Right atrium auricular region (tissue), 2 donors: ENCODE data around the gene C11orf16. TPM values are rescaled to one million over a fixed set of nuclear protein-coding genes. Genes with fewer than 3 reads are reported as not detected.

Experiments used
- DNase-seq: peaks from one replicate; pipeline ENCODE4 v3.0.0-alpha.2; 2019; ENCODE audit warnings: low spot score
- H3K27ac ChIP-seq, 2 donors: fragments of 200-600 bp; sonication (generic); 1 replicate in 1 of 2; 2 replicates in 1 of 2; pipeline ENCODE4 v1.5.1; 2016 to 2019
- H3K27me3 ChIP-seq, 2 donors: fragments of 200-600 bp; sonication (generic); one replicate each; pipeline versions ENCODE4 v1.5.1 to v1.6.0; 2017 to 2019
- H3K36me3 ChIP-seq: fragments of 200-600 bp; sonication (generic); one replicate; pipeline ENCODE4 v1.5.1; 2016
- H3K4me1 ChIP-seq, 2 donors: fragments of 200-600 bp; sonication (generic); one replicate each; pipeline versions ENCODE4 v1.5.1 to v1.6.0; 2017 to 2019
- H3K4me3 ChIP-seq, 2 donors: fragments of 200-600 bp; sonication (generic); 1 replicate in 1 of 2; 2 replicates in 1 of 2; pipeline ENCODE4 v1.5.1; 2017 to 2019; ENCODE audit warnings: mild to moderate bottlenecking in 1 of 2, moderate library complexity in 1 of 2
- H3K9me3 ChIP-seq, 2 donors: fragments of 200-600 bp; sonication (generic); one replicate each; pipeline ENCODE4 v1.5.1; 2019
- total RNA-seq, 2 donors: library from RNA; depleted of rRNA; stranded (reverse); fragments of >200 nt; gene quantifications; one replicate each; pipeline ENCODE4 v1.1.0, GENCODE V29; 2016
- TF ChIP-seq, protein P1 (sequence below), 2 donors: fragments of 200-600 bp; sonication (generic); IDR thresholded peaks; one replicate each; pipeline ENCODE4 v1.5.1; 2019; ENCODE audit warnings: antibody characterized with exemption in 2 of 2

Gene C11orf16
- total RNA-seq, 2 donors from 2014 or later, result not detected

DNA sequence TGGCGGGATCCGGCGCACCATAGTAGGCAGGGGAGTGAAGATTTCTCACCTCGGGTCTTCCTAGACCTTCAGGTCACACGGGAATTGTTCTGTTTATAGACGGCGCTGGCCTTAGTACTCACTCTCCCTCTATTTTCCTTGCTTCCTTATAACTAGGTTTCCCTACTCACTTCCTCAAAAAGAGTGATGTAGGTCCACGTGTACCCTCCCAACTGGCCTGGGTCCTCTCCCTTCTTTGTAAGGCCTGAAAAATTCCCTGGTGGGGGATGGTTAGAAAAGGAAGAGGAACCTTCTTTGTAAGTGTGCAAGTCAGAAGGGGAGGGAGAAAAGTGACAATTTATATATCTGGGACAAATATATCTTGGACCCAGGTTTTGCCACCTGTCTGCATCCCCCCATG lies 34.4 kb upstream of the C11orf16 start:
- Histone ChIP-seq H3K4me3 (no peak overlapping the region), H3K27me3 (no peaks in the 10 kb centered on the region), H3K27ac (no peak overlapping the region), H3K9me3 (no peaks in the 10 kb centered on the region), H3K4me1 (peaks cover 0 to 20% of the 10 kb centered on the region in 2 donors), H3K36me3 (no peaks in the 10 kb centered on the region)
- no peak for DNase-seq
- TF ChIP-seq, protein P1, sequence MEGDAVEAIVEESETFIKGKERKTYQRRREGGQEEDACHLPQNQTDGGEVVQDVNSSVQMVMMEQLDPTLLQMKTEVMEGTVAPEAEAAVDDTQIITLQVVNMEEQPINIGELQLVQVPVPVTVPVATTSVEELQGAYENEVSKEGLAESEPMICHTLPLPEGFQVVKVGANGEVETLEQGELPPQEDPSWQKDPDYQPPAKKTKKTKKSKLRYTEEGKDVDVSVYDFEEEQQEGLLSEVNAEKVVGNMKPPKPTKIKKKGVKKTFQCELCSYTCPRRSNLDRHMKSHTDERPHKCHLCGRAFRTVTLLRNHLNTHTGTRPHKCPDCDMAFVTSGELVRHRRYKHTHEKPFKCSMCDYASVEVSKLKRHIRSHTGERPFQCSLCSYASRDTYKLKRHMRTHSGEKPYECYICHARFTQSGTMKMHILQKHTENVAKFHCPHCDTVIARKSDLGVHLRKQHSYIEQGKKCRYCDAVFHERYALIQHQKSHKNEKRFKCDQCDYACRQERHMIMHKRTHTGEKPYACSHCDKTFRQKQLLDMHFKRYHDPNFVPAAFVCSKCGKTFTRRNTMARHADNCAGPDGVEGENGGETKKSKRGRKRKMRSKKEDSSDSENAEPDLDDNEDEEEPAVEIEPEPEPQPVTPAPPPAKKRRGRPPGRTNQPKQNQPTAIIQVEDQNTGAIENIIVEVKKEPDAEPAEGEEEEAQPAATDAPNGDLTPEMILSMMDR (IDR thresholded peaks at IDR 0.05), result no peak

DNA sequence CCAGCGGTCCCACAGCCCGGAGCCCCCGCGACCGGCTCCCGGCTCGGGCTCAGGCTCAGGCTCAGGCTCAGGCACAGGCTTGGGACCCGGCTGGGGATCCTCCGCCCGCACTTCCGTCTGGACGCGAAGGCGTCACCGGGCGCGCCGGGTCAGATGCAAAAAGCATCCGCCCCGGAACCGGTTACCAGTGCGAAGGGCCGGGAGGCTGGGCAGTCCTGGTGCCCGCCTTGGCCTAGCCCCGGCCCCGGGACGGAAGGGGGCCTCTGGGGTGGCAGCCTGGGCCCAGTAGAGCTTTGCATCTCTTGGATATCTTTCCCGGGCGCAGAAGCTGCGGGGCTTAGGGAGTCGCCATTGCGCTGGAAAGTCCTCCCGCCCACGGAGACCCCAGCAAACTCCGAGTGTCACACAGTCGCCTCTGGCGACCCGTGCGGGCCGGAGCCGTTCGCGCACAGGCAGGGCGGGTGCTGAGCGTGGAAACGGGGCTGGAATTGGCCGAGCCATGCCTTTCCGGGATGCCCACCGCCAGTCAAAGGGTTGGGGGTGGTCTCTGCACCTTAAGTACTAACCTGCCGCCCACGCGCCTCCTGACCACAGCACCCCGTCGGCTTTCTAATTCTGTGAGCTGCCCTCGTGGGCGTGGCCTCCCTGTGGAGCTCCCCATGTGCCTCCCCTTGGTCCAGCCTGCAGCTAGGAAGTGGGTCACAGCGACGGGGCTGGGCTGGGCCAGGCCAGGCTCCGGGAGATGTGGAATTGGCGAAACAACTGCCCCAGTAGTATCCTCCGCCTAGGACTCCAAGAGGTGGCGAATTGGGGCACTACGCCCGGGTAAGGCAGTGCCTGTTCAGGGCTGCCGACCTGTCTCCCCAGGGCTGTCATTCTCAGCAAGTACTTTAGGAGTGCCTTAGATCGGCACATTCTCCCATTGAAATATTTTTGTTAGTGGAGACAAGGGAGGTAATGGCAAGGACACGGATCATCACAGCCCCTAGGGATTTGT lies 31.9 kb upstream of the C11orf16 start, which contains the start of gene TMEM9B:
TSS of gene TMEM9B (minus strand) at position 119 of the 997 bp plus-strand sequence. CDS start 129 bp downstream, outside the sequence.
- Histone ChIP-seq H3K9me3 (no peaks in the 10 kb centered on the region), H3K4me1 (peaks cover 0 to 27% of the 10 kb centered on the region in 2 donors), H3K36me3 (no peaks in the 10 kb centered on the region), H3K27me3 (no peaks in the 10 kb centered on the region), H3K27ac (peak within 1 kb of the TSS; percentile 91 to 92), H3K4me3 (peak within 1 kb of the TSS; percentile 87 to 88)
- peak; percentile 92 for DNase-seq
- TF ChIP-seq, protein P1 (IDR thresholded peaks at IDR 0.05), result no peak

DNA sequence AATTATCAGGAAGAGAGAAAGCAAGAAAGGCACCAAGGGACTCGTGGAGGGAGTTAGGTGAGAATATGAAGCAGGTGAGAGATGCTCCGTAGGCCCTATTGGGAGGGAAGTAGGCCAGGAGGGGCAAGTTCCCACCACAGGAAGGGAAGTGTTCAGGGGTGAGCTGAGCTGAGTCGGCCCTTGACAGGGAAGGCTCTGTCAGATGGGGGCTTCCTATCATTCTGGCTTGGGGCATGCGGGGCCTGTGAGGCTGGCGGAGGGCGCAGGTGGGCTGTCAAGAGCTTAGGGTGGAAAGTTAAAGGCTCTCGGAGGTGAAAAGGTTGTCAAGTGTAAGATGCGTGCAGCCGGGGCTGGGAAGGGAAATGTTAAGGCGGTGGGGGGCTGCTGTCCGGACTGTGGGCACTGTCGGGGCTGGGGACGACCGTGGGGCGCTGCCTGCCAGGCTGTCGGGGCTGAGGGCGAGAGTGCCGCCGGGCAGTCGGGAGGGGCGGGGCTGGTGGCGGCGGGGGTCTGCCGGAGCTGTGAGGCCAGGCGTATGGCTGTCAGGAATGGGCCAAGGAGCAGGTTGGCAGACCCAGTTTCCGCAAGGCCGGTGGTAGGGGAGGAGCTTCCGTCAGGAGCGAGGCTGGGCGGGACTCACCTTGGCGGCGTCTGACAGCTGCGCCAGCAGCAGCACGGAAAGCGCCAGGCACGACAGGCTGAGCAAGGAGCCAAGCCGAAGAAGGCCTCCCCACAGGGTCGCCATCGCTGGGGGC lies 31.0 kb upstream of the C11orf16 start:
- Histone ChIP-seq H3K27ac (peak overlapping the region; percentile 91 to 92), H3K27me3 (no peaks in the 10 kb centered on the region), H3K4me1 (peaks cover 0 to 33% of the 10 kb centered on the region in 2 donors), H3K4me3 (peak overlapping the region; percentile 87 to 88), H3K9me3 (no peaks in the 10 kb centered on the region), H3K36me3 (no peaks in the 10 kb centered on the region)
- peak; percentile 77 for DNase-seq
- TF ChIP-seq, protein P1 (IDR thresholded peaks at IDR 0.05), result no peak

DNA sequence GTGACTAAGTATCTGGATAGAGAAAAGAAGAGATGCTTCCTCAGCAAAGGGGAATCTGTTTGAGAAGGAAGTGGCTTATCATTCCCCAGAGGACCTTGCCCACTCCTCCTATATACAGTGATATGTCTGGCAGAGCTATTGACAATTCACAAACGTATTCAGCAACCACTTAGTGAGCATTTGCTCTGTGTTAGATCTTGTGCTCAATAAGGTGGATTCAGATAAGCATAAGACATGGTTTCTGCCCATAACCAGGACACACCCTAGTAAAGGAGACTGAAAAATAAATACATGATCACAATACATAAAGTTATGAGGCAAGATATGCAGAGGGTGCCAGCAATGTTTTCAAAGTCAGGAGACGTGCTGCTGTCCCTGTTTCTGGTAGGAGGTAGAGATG lies 30.1 kb upstream of the C11orf16 start:
- Histone ChIP-seq H3K9me3 (no peaks in the 10 kb centered on the region), H3K36me3 (no peaks in the 10 kb centered on the region), H3K27me3 (no peaks in the 10 kb centered on the region), H3K4me1 (peaks cover 0 to 33% of the 10 kb centered on the region in 2 donors), H3K27ac (peak overlapping the region in 1 of 2 donors; percentile 92), H3K4me3 (no peak overlapping the region)
- no peak for DNase-seq
- TF ChIP-seq, protein P1 (IDR thresholded peaks at IDR 0.05), result no peak

DNA sequence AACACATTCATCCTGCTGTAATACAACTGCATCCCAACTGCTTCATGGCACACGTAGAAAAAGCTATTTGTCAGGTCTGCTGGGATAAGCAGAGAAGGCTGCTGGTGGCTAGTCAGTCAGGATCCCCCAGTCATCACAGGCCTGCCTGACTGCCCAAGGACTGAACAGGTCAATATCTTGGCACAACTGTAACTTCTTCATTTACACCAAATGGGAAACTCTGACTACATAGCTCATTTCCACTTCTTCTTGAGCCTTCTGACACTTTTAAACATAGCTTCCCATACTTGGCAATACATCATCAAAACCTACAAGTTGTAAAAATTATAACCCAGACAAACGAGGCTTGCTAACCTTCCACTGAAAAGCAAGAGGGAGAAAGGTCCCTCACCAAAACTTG lies 28.7 kb upstream of the C11orf16 start:
- Histone ChIP-seq H3K4me1 (peaks cover 0 to 33% of the 10 kb centered on the region in 2 donors), H3K27me3 (no peaks in the 10 kb centered on the region), H3K9me3 (no peaks in the 10 kb centered on the region), H3K27ac (no peak overlapping the region), H3K4me3 (no peak overlapping the region), H3K36me3 (no peaks in the 10 kb centered on the region)
- no peak for DNase-seq
- TF ChIP-seq, protein P1 (IDR thresholded peaks at IDR 0.05), result no peak
